Measurements from ENCODE around the gene AUTS2. TPM values are rescaled to one million over a fixed set of nuclear protein-coding genes. Genes with fewer than 3 reads are reported as not detected.

Gene AUTS2
- total and polyA plus RNA-seq, 4 donors = 4.9 to 24.4 (median 7.0) TPM

DNA sequence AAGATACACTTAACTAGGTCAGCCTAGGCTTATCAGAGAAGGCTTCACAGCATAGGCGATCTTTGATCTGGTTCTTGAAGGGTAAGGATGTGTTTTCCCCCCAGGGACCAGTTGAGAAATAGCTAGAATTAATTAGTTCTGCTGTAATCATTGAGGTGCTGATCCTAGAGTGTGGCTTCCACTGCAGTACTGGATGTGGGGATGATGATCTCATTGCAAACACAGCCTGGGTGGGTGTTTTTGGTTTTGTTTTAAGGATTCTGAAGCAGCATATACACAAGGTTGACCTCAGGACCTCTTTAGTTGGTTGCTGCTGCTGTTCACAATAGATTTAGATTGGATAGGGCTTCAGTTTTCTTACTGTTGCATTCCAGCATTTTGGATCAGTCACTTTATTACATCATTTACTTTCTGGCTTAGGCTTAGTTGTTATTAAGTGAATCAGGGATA is 159.7 kb downstream of the AUTS2 start:
- Histone ChIP-seq H3K4me3 (ENCODE audit: low read depth in 1 of 3, low read length in 3 of 3) (no peak overlapping the region), H3K27me3 (ENCODE audit: control insufficient read depth in 4 of 4, insufficient read depth in 4 of 4, low read length in 3 of 4) (no peaks in the 10 kb centered on the region), H3K36me3 (ENCODE audit: control insufficient read depth in 4 of 4, insufficient read depth in 3 of 4, low read depth in 1 of 4, low read length in 3 of 4) (no peaks in the 10 kb centered on the region), H3K4me1 (ENCODE audit: control insufficient read depth in 4 of 4, insufficient read depth in 4 of 4, low read length in 3 of 4) (no peaks in the 10 kb centered on the region), H3K27ac (ENCODE audit: low read depth in 1 of 2, low read length in 2 of 2) (no peak overlapping the region), H3K9me3 (ENCODE audit: control insufficient read depth in 4 of 4, low read length in 3 of 4) (no peaks in the 10 kb centered on the region), H3K9ac (ENCODE audit: low read depth in 1 of 2, low read length in 2 of 2) (no peak overlapping the region)
- WGBS = 51% methylated on average over 1 of the region's 1 CpG
- no peak for TF ChIP-seq NR2F2 (IDR thresholded peaks at IDR 0.05)
- TF ChIP-seq RAD21 (IDR thresholded peaks at IDR 0.05) = no peak
- no peak for TF ChIP-seq FOXA2 (IDR thresholded peaks at IDR 0.05)
- TF ChIP-seq EGR1 (IDR thresholded peaks at IDR 0.05; ENCODE audit: low read depth in 2 of 2) = no peak
- no peak for DNase-seq (ENCODE audit: low spot score)

GRCh38 chr7:69759373-69759772 is 161.1 kb downstream of the AUTS2 start:
- Histone ChIP-seq H3K4me3 (ENCODE audit: low read depth in 1 of 3, low read length in 3 of 3) (no peak overlapping the region), H3K27ac (ENCODE audit: low read depth in 1 of 2, low read length in 2 of 2) (no peak overlapping the region), H3K27me3 (ENCODE audit: control insufficient read depth in 4 of 4, insufficient read depth in 4 of 4, low read length in 3 of 4) (no peaks in the 10 kb centered on the region), H3K9me3 (ENCODE audit: control insufficient read depth in 4 of 4, low read length in 3 of 4) (no peaks in the 10 kb centered on the region), H3K36me3 (ENCODE audit: control insufficient read depth in 4 of 4, insufficient read depth in 3 of 4, low read depth in 1 of 4, low read length in 3 of 4) (no peaks in the 10 kb centered on the region), H3K4me1 (ENCODE audit: control insufficient read depth in 4 of 4, insufficient read depth in 4 of 4, low read length in 3 of 4) (no peaks in the 10 kb centered on the region), H3K9ac (ENCODE audit: low read depth in 1 of 2, low read length in 2 of 2) (no peak overlapping the region)
- 83% methylated on average over 4 of the region's 4 CpGs for WGBS
- no peak for DNase-seq (ENCODE audit: low spot score)
- TF ChIP-seq, protein P1, sequence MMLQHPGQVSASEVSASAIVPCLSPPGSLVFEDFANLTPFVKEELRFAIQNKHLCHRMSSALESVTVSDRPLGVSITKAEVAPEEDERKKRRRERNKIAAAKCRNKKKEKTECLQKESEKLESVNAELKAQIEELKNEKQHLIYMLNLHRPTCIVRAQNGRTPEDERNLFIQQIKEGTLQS (IDR thresholded peaks at IDR 0.05) = no peak
- no peak for TF ChIP-seq YY1 (IDR thresholded peaks at IDR 0.05)
- TF ChIP-seq SP1 (IDR thresholded peaks at IDR 0.05) = no peak
- TF ChIP-seq, protein P2, sequence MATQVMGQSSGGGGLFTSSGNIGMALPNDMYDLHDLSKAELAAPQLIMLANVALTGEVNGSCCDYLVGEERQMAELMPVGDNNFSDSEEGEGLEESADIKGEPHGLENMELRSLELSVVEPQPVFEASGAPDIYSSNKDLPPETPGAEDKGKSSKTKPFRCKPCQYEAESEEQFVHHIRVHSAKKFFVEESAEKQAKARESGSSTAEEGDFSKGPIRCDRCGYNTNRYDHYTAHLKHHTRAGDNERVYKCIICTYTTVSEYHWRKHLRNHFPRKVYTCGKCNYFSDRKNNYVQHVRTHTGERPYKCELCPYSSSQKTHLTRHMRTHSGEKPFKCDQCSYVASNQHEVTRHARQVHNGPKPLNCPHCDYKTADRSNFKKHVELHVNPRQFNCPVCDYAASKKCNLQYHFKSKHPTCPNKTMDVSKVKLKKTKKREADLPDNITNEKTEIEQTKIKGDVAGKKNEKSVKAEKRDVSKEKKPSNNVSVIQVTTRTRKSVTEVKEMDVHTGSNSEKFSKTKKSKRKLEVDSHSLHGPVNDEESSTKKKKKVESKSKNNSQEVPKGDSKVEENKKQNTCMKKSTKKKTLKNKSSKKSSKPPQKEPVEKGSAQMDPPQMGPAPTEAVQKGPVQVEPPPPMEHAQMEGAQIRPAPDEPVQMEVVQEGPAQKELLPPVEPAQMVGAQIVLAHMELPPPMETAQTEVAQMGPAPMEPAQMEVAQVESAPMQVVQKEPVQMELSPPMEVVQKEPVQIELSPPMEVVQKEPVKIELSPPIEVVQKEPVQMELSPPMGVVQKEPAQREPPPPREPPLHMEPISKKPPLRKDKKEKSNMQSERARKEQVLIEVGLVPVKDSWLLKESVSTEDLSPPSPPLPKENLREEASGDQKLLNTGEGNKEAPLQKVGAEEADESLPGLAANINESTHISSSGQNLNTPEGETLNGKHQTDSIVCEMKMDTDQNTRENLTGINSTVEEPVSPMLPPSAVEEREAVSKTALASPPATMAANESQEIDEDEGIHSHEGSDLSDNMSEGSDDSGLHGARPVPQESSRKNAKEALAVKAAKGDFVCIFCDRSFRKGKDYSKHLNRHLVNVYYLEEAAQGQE (IDR thresholded peaks at IDR 0.05) = no peak

- no peak overlapping the region for H3K4me3 ChIP-seq (ENCODE audit: low read depth in 1 of 3, low read length in 3 of 3)
- no peaks in the 10 kb centered on the region for H3K4me1 ChIP-seq (ENCODE audit: control insufficient read depth in 4 of 4, insufficient read depth in 4 of 4, low read length in 3 of 4)
- TF ChIP-seq FOXA1 (IDR thresholded peaks at IDR 0.05) (no peak), RXRA (IDR thresholded peaks at IDR 0.05) (no peak), NR2F2 (IDR thresholded peaks at IDR 0.05) (no peak), RAD21 (IDR thresholded peaks at IDR 0.05) (no peak), JUND (IDR thresholded peaks at IDR 0.05) (no peak), FOXA2 (IDR thresholded peaks at IDR 0.05) (no peak), EGR1 (IDR thresholded peaks at IDR 0.05; ENCODE audit: low read depth in 2 of 2) (no peak), CTCF (IDR thresholded peaks at IDR 0.05; ENCODE audit: low read depth, low read length, missing input control) (no peak)
- TF ChIP-seq, protein P3, sequence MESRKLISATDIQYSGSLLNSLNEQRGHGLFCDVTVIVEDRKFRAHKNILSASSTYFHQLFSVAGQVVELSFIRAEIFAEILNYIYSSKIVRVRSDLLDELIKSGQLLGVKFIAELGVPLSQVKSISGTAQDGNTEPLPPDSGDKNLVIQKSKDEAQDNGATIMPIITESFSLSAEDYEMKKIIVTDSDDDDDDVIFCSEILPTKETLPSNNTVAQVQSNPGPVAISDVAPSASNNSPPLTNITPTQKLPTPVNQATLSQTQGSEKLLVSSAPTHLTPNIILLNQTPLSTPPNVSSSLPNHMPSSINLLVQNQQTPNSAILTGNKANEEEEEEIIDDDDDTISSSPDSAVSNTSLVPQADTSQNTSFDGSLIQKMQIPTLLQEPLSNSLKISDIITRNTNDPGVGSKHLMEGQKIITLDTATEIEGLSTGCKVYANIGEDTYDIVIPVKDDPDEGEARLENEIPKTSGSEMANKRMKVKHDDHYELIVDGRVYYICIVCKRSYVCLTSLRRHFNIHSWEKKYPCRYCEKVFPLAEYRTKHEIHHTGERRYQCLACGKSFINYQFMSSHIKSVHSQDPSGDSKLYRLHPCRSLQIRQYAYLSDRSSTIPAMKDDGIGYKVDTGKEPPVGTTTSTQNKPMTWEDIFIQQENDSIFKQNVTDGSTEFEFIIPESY (IDR thresholded peaks at IDR 0.05) = no peak
- no peaks in the 10 kb centered on the region for H3K9me3 ChIP-seq (ENCODE audit: control insufficient read depth in 4 of 4, low read length in 3 of 4)
- no peaks in the 10 kb centered on the region for H3K36me3 ChIP-seq (ENCODE audit: control insufficient read depth in 4 of 4, insufficient read depth in 3 of 4, low read depth in 1 of 4, low read length in 3 of 4)
- no peak overlapping the region for H3K9ac ChIP-seq (ENCODE audit: low read depth in 1 of 2, low read length in 2 of 2)
- DNase-seq (ENCODE audit: low spot score) = no peak
- 68% methylated on average over 5 of the region's 5 CpGs for WGBS
- H3K27ac ChIP-seq (ENCODE audit: low read depth in 1 of 2, low read length in 2 of 2) = no peak overlapping the region
- no peaks in the 10 kb centered on the region for H3K27me3 ChIP-seq (ENCODE audit: control insufficient read depth in 4 of 4, insufficient read depth in 4 of 4, low read length in 3 of 4)
Observed at GRCh38 chr7:69761290-69761922, 163.1 kb downstream of the AUTS2 start.
